ENCODE data around the gene CDK11A. TPM values are rescaled to one million over a fixed set of nuclear protein-coding genes. Genes with fewer than 3 reads are reported as not detected.
"Not testable (repeated sequence)": the region's sequence is repeated elsewhere in the genome, so short reads cannot be mapped to it uniquely, and the experiment has no call there.

Gene CDK11A
- total RNA-seq, 2 experiments from 2014 or later, result 44.3 to 50.5 TPM

- intact Hi-C loops (cut with DNase I, micrococcal nuclease), result no loop called here
- H3K36me3 Mint-ChIP-seq (ENCODE audit: low read depth), result peaks cover 4% of the 10 kb centered on the region
- ATAC-seq (no peak), DNase-seq (no peak)
- no peaks in the 10 kb centered on the region for H3K4me1 Mint-ChIP-seq
- no peak overlapping the region for H3K27ac Mint-ChIP-seq
- no peaks in the 10 kb centered on the region for H3K9me3 Mint-ChIP-seq (ENCODE audit: low read depth)
- H3K27me3 Mint-ChIP-seq, result peaks cover 2% of the 10 kb centered on the region
- CTCF ChIA-PET, result no interaction called here
- POLR2A ChIA-PET, result no interaction called here
- H3K4me3 Mint-ChIP-seq, result no peak overlapping the region
These were observed 20.4 kb downstream of the CDK11A start for GRCh38 chr1:1703796-1704195.

GRCh38 chr1:1702506-1702905 lies 21.7 kb downstream of the CDK11A start:
- H3K4me1 Mint-ChIP-seq; CTCF ChIA-PET; ATAC-seq; intact Hi-C loops (cut with DNase I, micrococcal nuclease); DNase-seq; POLR2A ChIA-PET; H3K27me3 Mint-ChIP-seq; H3K9me3 Mint-ChIP-seq (ENCODE audit: low read depth); H3K36me3 Mint-ChIP-seq (ENCODE audit: low read depth); H3K4me3 Mint-ChIP-seq; H3K27ac Mint-ChIP-seq: not testable (repeated sequence)

GRCh38 chr1:1700557-1700956 lies 23.6 kb downstream of the CDK11A start:
- ATAC-seq; H3K36me3 Mint-ChIP-seq (ENCODE audit: low read depth); H3K27ac Mint-ChIP-seq; CTCF ChIA-PET; POLR2A ChIA-PET; H3K27me3 Mint-ChIP-seq; H3K9me3 Mint-ChIP-seq (ENCODE audit: low read depth); intact Hi-C loops (cut with DNase I, micrococcal nuclease); H3K4me3 Mint-ChIP-seq; DNase-seq; H3K4me1 Mint-ChIP-seq: not testable (repeated sequence)

GRCh38 chr1:1700067-1700466 lies 24.1 kb downstream of the CDK11A start:
- H3K27me3 Mint-ChIP-seq; intact Hi-C loops (cut with DNase I, micrococcal nuclease); H3K27ac Mint-ChIP-seq; H3K9me3 Mint-ChIP-seq (ENCODE audit: low read depth); H3K4me3 Mint-ChIP-seq; POLR2A ChIA-PET; CTCF ChIA-PET; H3K36me3 Mint-ChIP-seq (ENCODE audit: low read depth); DNase-seq; H3K4me1 Mint-ChIP-seq: not testable (repeated sequence)
- ATAC-seq, result peak; percentile 40

- CTCF ChIA-PET; ATAC-seq; H3K27me3 Mint-ChIP-seq; H3K27ac Mint-ChIP-seq; H3K9me3 Mint-ChIP-seq (ENCODE audit: low read depth); H3K4me1 Mint-ChIP-seq; H3K4me3 Mint-ChIP-seq; H3K36me3 Mint-ChIP-seq (ENCODE audit: low read depth); POLR2A ChIA-PET; DNase-seq: not testable (repeated sequence)
- intact Hi-C loops (cut with DNase I, micrococcal nuclease), result loop anchor here in 1 of 2 experiments (10.0 kb wide), 1 partner anchor 46 kb away; no protein-coding TSS in a partner anchor
These were observed 25.1 kb downstream of the CDK11A start for GRCh38 chr1:1699061-1699460.

GRCh38 chr1:1697358-1698183 lies 26.6 kb downstream of the CDK11A start:
- DNase-seq; CTCF ChIA-PET; H3K4me1 Mint-ChIP-seq; ATAC-seq; H3K36me3 Mint-ChIP-seq (ENCODE audit: low read depth); H3K27me3 Mint-ChIP-seq; H3K9me3 Mint-ChIP-seq (ENCODE audit: low read depth); H3K4me3 Mint-ChIP-seq; H3K27ac Mint-ChIP-seq; POLR2A ChIA-PET: not testable (repeated sequence)
- intact Hi-C loops (cut with DNase I, micrococcal nuclease), result loop anchor here in 1 of 2 experiments (10.0 kb wide), 1 partner anchor 47 kb away; no protein-coding TSS in a partner anchor

- ATAC-seq; H3K27ac Mint-ChIP-seq; H3K4me3 Mint-ChIP-seq; DNase-seq; H3K4me1 Mint-ChIP-seq; H3K9me3 Mint-ChIP-seq (ENCODE audit: low read depth); H3K36me3 Mint-ChIP-seq (ENCODE audit: low read depth); POLR2A ChIA-PET; H3K27me3 Mint-ChIP-seq; CTCF ChIA-PET: not testable (repeated sequence)
- intact Hi-C loops (cut with DNase I, micrococcal nuclease), result loop anchor here in 1 of 2 experiments (10.0 kb wide), 1 partner anchor 48 kb away; no protein-coding TSS in a partner anchor
These were observed 27.5 kb downstream of the CDK11A start for GRCh38 chr1:1696431-1697357.

- H3K27me3 Mint-ChIP-seq; H3K36me3 Mint-ChIP-seq (ENCODE audit: low read depth); POLR2A ChIA-PET; H3K9me3 Mint-ChIP-seq (ENCODE audit: low read depth): not testable (repeated sequence)
- intact Hi-C loops (cut with DNase I, micrococcal nuclease), result loop anchor here in 1 of 2 experiments (10.0 kb wide), 1 partner anchor 52 kb away; no protein-coding TSS in a partner anchor
- H3K27ac Mint-ChIP-seq, result peak within 1 kb of the TSS; percentile 91
- DNase-seq (peak; percentile 97), ATAC-seq (peak; percentile 85)
- H3K4me3 Mint-ChIP-seq, result peak within 1 kb of the TSS; percentile 69
- H3K4me1 Mint-ChIP-seq, result peaks cover 12% of the 10 kb centered on the region
- CTCF ChIA-PET, result interaction anchor here (0.6 kb wide), 1 partner anchor 15 kb away, joined by 3 read pairs; no protein-coding TSS in a partner anchor
These were observed 31.2 kb downstream of the CDK11A start, which contains the start of gene SLC35E2B for GRCh38 chr1:1692714-1693647. Gene SLC35E2B, minus strand, starts transcription at chr1:1692795. Its CDS starts 16,096 bp downstream, at chr1:1676699.

- Mint-ChIP-seq H3K4me3 (peak overlapping the region; percentile 69), H3K4me1 (peaks cover 16% of the 10 kb centered on the region)
- ATAC-seq (peak; percentile 54), DNase-seq (peak; percentile 82)
- POLR2A ChIA-PET; H3K36me3 Mint-ChIP-seq (ENCODE audit: low read depth); H3K27me3 Mint-ChIP-seq; H3K9me3 Mint-ChIP-seq (ENCODE audit: low read depth); H3K27ac Mint-ChIP-seq: not testable (repeated sequence)
- CTCF ChIA-PET, result interaction anchor here (0.6 kb wide), 1 partner anchor 14 kb away, joined by 3 read pairs; no protein-coding TSS in a partner anchor
- intact Hi-C loops (cut with DNase I, micrococcal nuclease), result loop anchor here in 1 of 2 experiments (10.0 kb wide), 1 partner anchor 52 kb away; no protein-coding TSS in a partner anchor
These were observed 31.8 kb downstream of the CDK11A start for GRCh38 chr1:1692324-1692713.

GRCh38 chr1:1691443-1691842 lies 32.7 kb downstream of the CDK11A start:
- ATAC-seq; H3K27me3 Mint-ChIP-seq; H3K27ac Mint-ChIP-seq; H3K4me3 Mint-ChIP-seq; H3K36me3 Mint-ChIP-seq (ENCODE audit: low read depth); POLR2A ChIA-PET; CTCF ChIA-PET; DNase-seq; H3K9me3 Mint-ChIP-seq (ENCODE audit: low read depth): not testable (repeated sequence)
- intact Hi-C loops (cut with DNase I, micrococcal nuclease), result loop anchor here in 1 of 2 experiments (10.0 kb wide), 1 partner anchor 53 kb away; no protein-coding TSS in a partner anchor
- H3K4me1 Mint-ChIP-seq, result peaks cover 23% of the 10 kb centered on the region

- DNase-seq; H3K36me3 Mint-ChIP-seq (ENCODE audit: low read depth); intact Hi-C loops (cut with DNase I, micrococcal nuclease): not testable (repeated sequence)
These were observed 34.6 kb downstream of the CDK11A start for GRCh38 chr1:1689526-1689925.

More at GRCh38 chr1:1689526-1689925, 34.6 kb downstream of the CDK11A start:
- CTCF ChIA-PET; H3K9me3 Mint-ChIP-seq (ENCODE audit: low read depth); POLR2A ChIA-PET; H3K4me3 Mint-ChIP-seq; H3K27me3 Mint-ChIP-seq; ATAC-seq: not testable (repeated sequence)
- Mint-ChIP-seq H3K4me1 (peaks cover 30% of the 10 kb centered on the region), H3K27ac (peak overlapping the region; percentile 31)
